ENCODE measurements around the gene SNX1. TPM values are rescaled to one million over a fixed set of nuclear protein-coding genes. Genes with fewer than 3 reads are reported as not detected.

SNX1 gene
- total and polyA plus RNA-seq, 2 of the 13 experiments (the other 11 are each of a cell fraction or from before 2014, with no cell fraction given): 29.3 to 60.1 TPM

- TF ChIP-seq YEATS2 (CRISPR knock-in tag; IDR thresholded peaks at IDR 0.05; ENCODE audit: borderline replicate concordance) (no peak; the same call in 1 of the 2 replicates), ZNF644 (CRISPR knock-in tag; IDR thresholded peaks at IDR 0.05; ENCODE audit: low read depth) (no peak), TARDBP (CRISPR knock-in tag; IDR thresholded peaks at IDR 0.05) (peak; percentile 71), SP140L (CRISPR knock-in tag; IDR thresholded peaks at IDR 0.05; ENCODE audit: borderline replicate concordance) (no peak), KIAA2018 (CRISPR knock-in tag; IDR thresholded peaks at IDR 0.05; ENCODE audit: borderline replicate concordance) (no peak), FOXO1 (CRISPR knock-in tag; IDR thresholded peaks at IDR 0.05) (peak; percentile 77), GATA4 (IDR thresholded peaks at IDR 0.05; ENCODE audit: borderline replicate concordance, low read depth) (0 out of 2 replicates have a peak, but pooled peaks have one; percentile 41), SYNCRIP (IDR thresholded peaks at IDR 0.05; ENCODE audit: insufficient read depth, low read depth, low read length) (no peak), FUBP1 (CRISPR knock-in tag; IDR thresholded peaks at IDR 0.05; ENCODE audit: borderline replicate concordance) (no peak), ZFP41 (CRISPR knock-in tag; IDR thresholded peaks at IDR 0.05; ENCODE audit: borderline replicate concordance) (no peak), BCL6 (CRISPR knock-in tag; IDR thresholded peaks at IDR 0.05) (no peak), ZNF350 (CRISPR knock-in tag; IDR thresholded peaks at IDR 0.05; ENCODE audit: borderline replicate concordance, low read depth) (0 out of 2 replicates have a peak, but pooled peaks have one; percentile 41), ZNF660 (CRISPR knock-in tag; IDR thresholded peaks at IDR 0.05; ENCODE audit: borderline replicate concordance, low read depth) (no peak), NFE2L1 (CRISPR knock-in tag; IDR thresholded peaks at IDR 0.05; ENCODE audit: borderline replicate concordance) (no peak), SP1 (IDR thresholded peaks at IDR 0.05) (no peak), SP1 (CRISPR knock-in tag; IDR thresholded peaks at IDR 0.05) (no peak; the same call in 1 of the 2 replicates)
Observed at GRCh38 chr15:64093627-64094417, 2.0 kb upstream of the SNX1 start, which contains the start of gene CIAO2A (continued).

Data from HepG2 (cell line).